SK-N-MC (cell line): ENCODE results near the gene MAPKAPK3.

Experiments used
- EZH2 ChIP-seq: fragments of 200-600 bp; sonication (generic); IDR thresholded peaks from one replicate; pipeline ENCODE4 v1.6.1; 2017; ENCODE audit warnings: antibody characterized with exemption
- FOXP2 ChIP-seq: optimal IDR thresholded peaks from 2 replicates; pipeline ENCODE3; 2011; ENCODE audit warnings: mild to moderate bottlenecking, moderate library complexity; ENCODE audit not compliant: insufficient read depth; ENCODE audit errors: extremely low read length, control extremely low read depth
- POLR2AphosphoS5 ChIP-seq: IDR thresholded peaks from 2 replicates; pipeline ENCODE4 v1.6.1; 2012; ENCODE audit warnings: mild to moderate bottlenecking, low read depth, low read length, borderline replicate concordance

GRCh38 chr3:50639055-50639494 lies 22.1 kb downstream of the MAPKAPK3 start:
- TF ChIP-seq POLR2AphosphoS5: no peak
- no peak for TF ChIP-seq EZH2
- no peak for TF ChIP-seq FOXP2
